Ishikawa (cell line): ENCODE measurements around the gene ACACB.

Source experiments
- CEBPB ChIP-seq: IDR thresholded peaks from 2 replicates; pipeline ENCODE4 v1.6.1; 2012
- EGR1 ChIP-seq: IDR thresholded peaks from 2 replicates; pipeline ENCODE4 v1.6.1; 2012
- EP300 ChIP-seq: IDR thresholded peaks from 2 replicates; pipeline ENCODE4 v1.6.1; 2012; ENCODE audit warnings: borderline replicate concordance
- FOXM1 ChIP-seq: IDR thresholded peaks from 2 replicates; pipeline ENCODE4 v1.6.1; 2012; ENCODE audit warnings: low read depth, borderline replicate concordance
- NFIC ChIP-seq: IDR thresholded peaks from 2 replicates; pipeline ENCODE4 v1.6.1; 2012
- RAD21 ChIP-seq: IDR thresholded peaks from 2 replicates; pipeline ENCODE4 v1.6.1; 2012; ENCODE audit warnings: low read depth
- TAF1 ChIP-seq: IDR thresholded peaks from 2 replicates; pipeline ENCODE4 v1.6.1; 2012; ENCODE audit warnings: low read depth, mild to moderate bottlenecking
- YY1 ChIP-seq: IDR thresholded peaks from 2 replicates; pipeline ENCODE4 v1.6.1; 2012; ENCODE audit warnings: low read depth
- ZBTB7A ChIP-seq: IDR thresholded peaks from 2 replicates; pipeline ENCODE4 v1.6.1; 2012; ENCODE audit warnings: low read depth
- TF ChIP-seq, protein P1 (sequence below): IDR thresholded peaks from 2 replicates; pipeline ENCODE4 v1.6.1; 2012; ENCODE audit warnings: low read depth, mild to moderate bottlenecking
- TF ChIP-seq, protein P2 (sequence below): IDR thresholded peaks from 2 replicates; pipeline ENCODE4 v1.6.1; 2012

DNA sequence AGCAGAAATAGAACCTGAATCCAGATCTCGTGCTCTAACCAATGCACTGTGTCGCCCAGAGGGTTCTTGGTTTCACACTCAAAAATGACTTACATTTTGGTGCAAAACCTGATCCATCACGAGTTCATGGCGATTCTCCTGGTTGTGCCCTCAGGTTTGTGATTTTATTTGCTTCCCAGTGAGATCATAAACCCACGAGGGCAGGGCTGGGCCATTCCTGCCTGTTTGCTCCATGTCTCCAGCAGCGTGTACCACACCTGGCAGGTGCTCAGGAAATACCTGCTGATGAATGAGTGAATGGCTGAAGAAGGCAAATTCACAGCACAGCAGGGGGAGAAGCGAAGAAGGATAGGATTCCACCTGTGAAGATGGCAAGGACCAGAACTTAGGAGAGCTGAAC is 9.4 kb downstream of the ACACB start:
- TF ChIP-seq YY1: no peak
- TF ChIP-seq CEBPB: no peak
- no peak for TF ChIP-seq NFIC
- no peak for TF ChIP-seq EP300
- no peak for TF ChIP-seq RAD21
- TF ChIP-seq, protein P1, sequence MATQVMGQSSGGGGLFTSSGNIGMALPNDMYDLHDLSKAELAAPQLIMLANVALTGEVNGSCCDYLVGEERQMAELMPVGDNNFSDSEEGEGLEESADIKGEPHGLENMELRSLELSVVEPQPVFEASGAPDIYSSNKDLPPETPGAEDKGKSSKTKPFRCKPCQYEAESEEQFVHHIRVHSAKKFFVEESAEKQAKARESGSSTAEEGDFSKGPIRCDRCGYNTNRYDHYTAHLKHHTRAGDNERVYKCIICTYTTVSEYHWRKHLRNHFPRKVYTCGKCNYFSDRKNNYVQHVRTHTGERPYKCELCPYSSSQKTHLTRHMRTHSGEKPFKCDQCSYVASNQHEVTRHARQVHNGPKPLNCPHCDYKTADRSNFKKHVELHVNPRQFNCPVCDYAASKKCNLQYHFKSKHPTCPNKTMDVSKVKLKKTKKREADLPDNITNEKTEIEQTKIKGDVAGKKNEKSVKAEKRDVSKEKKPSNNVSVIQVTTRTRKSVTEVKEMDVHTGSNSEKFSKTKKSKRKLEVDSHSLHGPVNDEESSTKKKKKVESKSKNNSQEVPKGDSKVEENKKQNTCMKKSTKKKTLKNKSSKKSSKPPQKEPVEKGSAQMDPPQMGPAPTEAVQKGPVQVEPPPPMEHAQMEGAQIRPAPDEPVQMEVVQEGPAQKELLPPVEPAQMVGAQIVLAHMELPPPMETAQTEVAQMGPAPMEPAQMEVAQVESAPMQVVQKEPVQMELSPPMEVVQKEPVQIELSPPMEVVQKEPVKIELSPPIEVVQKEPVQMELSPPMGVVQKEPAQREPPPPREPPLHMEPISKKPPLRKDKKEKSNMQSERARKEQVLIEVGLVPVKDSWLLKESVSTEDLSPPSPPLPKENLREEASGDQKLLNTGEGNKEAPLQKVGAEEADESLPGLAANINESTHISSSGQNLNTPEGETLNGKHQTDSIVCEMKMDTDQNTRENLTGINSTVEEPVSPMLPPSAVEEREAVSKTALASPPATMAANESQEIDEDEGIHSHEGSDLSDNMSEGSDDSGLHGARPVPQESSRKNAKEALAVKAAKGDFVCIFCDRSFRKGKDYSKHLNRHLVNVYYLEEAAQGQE: no peak
- no peak for TF ChIP-seq TAF1
- TF ChIP-seq EGR1: no peak
- TF ChIP-seq, protein P2, sequence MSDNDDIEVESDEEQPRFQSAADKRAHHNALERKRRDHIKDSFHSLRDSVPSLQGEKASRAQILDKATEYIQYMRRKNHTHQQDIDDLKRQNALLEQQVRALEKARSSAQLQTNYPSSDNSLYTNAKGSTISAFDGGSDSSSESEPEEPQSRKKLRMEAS: no peak
- no peak for TF ChIP-seq FOXM1
- no peak for TF ChIP-seq ZBTB7A
